GM21723 (cell line): ENCODE results near the gene ARL5C.

ENCODE experiments used
- ATAC-seq: cut with Tn5 transposase; IDR thresholded peaks from one replicate; pipeline ENCODE4 v1.9.1; 2021; ENCODE audit warnings: mild to moderate bottlenecking, moderate library complexity; ENCODE audit not compliant: unreplicated experiment

The ARL5C gene

GRCh38 chr17:39110435-39111136, 55.4 kb downstream of the ARL5C start:
- no peak for ATAC-seq

DNA sequence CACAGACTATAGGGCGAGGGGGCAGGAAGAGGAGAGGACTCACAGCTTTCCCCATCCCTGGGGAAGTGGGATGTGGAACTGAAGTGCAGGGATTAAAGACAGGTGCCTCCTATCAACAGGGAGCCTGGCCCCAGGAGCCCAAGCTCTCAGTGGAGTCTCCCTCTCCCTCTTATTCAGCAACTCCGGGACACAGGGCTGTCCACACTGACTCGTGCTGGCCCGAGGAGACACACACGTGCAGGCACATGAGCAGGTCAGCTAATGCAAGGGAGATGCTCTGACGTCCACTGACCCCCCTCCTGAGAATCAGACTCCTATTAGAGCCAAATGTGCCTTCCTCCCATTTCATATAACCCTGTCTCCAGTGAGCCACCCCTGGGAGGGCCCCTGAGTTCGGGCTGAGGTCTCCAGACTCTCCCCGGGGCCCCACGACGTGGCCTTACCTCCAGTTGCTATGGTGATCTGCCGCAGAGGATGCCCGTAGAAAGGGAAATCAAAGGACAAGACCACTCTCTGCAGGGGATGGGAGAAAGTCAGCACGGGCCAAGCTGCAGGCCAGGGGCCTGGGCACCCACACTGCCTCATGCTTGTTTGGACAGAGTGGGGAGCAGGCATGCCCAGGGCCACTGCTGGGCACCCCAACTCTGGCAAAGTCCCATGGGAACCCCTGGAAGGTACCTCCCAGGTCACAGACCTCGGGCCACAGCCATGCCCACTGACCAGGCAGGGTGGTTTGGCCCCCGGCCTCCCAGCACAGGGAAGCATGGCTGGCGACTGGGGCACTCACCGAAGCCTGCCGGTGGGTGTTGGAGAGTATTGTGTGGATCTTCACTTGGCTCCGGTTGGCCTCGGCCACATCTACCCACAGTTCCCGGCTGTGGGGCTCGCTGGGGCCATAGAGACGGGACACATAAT, 57.2 kb downstream of the ARL5C start:
- ATAC-seq = no peak

DNA sequence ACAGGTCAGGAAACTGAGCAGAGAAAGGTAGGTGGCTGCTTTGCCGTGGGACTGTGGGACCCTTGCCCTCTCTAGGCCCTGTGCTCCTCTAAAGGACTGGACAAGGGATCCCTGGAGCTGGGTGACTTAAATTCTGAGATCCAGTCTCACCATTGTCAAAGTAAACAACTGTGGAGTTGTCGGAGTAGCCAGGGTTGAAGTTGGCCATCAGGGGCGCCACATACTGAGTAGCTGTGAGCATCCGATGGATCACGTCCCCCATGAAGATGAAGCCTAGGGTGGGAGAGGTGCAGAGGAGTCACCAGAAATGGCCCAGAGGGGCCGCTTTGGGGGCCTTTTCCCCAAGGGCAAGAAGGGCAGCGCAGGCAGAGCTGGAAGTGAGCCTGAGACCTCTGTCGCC, 58.0 kb downstream of the ARL5C start:
- no peak for ATAC-seq

- ATAC-seq = no peak
Observed at GRCh38 chr17:39107155-39107554, 58.8 kb downstream of the ARL5C start.
